Left ventricle myocardium inferior (tissue), 1 donor: ENCODE measurements around the gene PTPRT. TPM values are rescaled to one million over a fixed set of nuclear protein-coding genes. Genes with fewer than 3 reads are reported as not detected.

Source experiments
- DNase-seq: peaks from one replicate; pipeline ENCODE4 v3.0.0-alpha.2; 2020
- H3K27ac ChIP-seq: fragments of 200-600 bp; replicated peaks from 2 replicates; pipeline ENCODE4 v1.8.0; 2021
- H3K27me3 ChIP-seq: fragments of 200-600 bp; 2 replicates; pipeline ENCODE4 v1.8.0; 2021; ENCODE audit warnings: low read depth
- H3K36me3 ChIP-seq: fragments of 200-600 bp; 2 replicates; pipeline ENCODE4 v1.8.0; 2021
- H3K4me1 ChIP-seq: fragments of 200-600 bp; 2 replicates; pipeline ENCODE4 v1.8.0; 2021
- H3K4me3 ChIP-seq: fragments of 200-600 bp; 2 replicates; pipeline ENCODE4 v1.8.0; 2021; ENCODE audit warnings: mild to moderate bottlenecking, moderate library complexity
- H3K9me3 ChIP-seq: fragments of 200-600 bp; replicated peaks from 2 replicates; pipeline ENCODE4 v1.8.0; 2021
- CTCF ChIP-seq: fragments of 200-600 bp; IDR thresholded peaks from 2 replicates; pipeline ENCODE4 v1.8.0; 2021; ENCODE audit warnings: antibody characterized with exemption, mild to moderate bottlenecking, borderline replicate concordance
- intact Hi-C: fragments of 100-400 bp; cut with micrococcal nuclease; formaldehyde crosslinking; loops from one replicate; pipeline ENCODE4 v1.11.0; 2022
- total RNA-seq: library from RNA; stranded (reverse); fragmentation: NEBNext Ultra II Directional; extraction: Animal tissue kit (Norgen Biotek cat#: 25700); gene quantifications from one replicate; pipeline ENCODE4 v1.2.1, GENCODE V29; 2021
- donor health status: DM: no; HTN: yes; CAD: no; lungs with severe emphysema.

The PTPRT gene
- total RNA-seq, 1 donor from 2014 or later, result 0.08 TPM

- Histone ChIP-seq H3K27me3 (peaks cover 42% of the 10 kb centered on the region), H3K36me3 (no peaks in the 10 kb centered on the region), H3K4me3 (no peak overlapping the region), H3K27ac (no peak overlapping the region), H3K9me3 (no peaks in the 10 kb centered on the region), H3K4me1 (no peaks in the 10 kb centered on the region)
- no peak for TF ChIP-seq CTCF
- no peak for DNase-seq
- intact Hi-C loops, result no loop called here
Observed at GRCh38 chr20:42100137-42100704, 1089.5 kb downstream of the PTPRT start.

GRCh38 chr20:42099101-42099500, 1090.6 kb downstream of the PTPRT start:
- intact Hi-C loops, result no loop called here
- peaks cover 52% of the 10 kb centered on the region for H3K27me3 ChIP-seq
- H3K27ac ChIP-seq, result no peak overlapping the region
- H3K4me1 ChIP-seq, result no peaks in the 10 kb centered on the region
- no peak overlapping the region for H3K4me3 ChIP-seq
- TF ChIP-seq CTCF, result no peak
- no peaks in the 10 kb centered on the region for H3K9me3 ChIP-seq
- no peak for DNase-seq
- H3K36me3 ChIP-seq, result no peaks in the 10 kb centered on the region

GRCh38 chr20:42098418-42098817, 1091.3 kb downstream of the PTPRT start:
- no peak for TF ChIP-seq CTCF
- Histone ChIP-seq H3K4me1 (no peaks in the 10 kb centered on the region), H3K27ac (no peak overlapping the region), H3K4me3 (no peak overlapping the region), H3K27me3 (peaks cover 59% of the 10 kb centered on the region), H3K36me3 (no peaks in the 10 kb centered on the region), H3K9me3 (no peaks in the 10 kb centered on the region)
- intact Hi-C loops, result no loop called here
- DNase-seq, result no peak

- TF ChIP-seq CTCF, result no peak
- H3K4me3 ChIP-seq, result no peak overlapping the region
- intact Hi-C loops, result no loop called here
- H3K36me3 ChIP-seq, result no peaks in the 10 kb centered on the region
- peaks cover 57% of the 10 kb centered on the region for H3K27me3 ChIP-seq
- DNase-seq, result no peak
- no peak overlapping the region for H3K27ac ChIP-seq
- no peaks in the 10 kb centered on the region for H3K9me3 ChIP-seq
- H3K4me1 ChIP-seq, result no peaks in the 10 kb centered on the region
Observed at GRCh38 chr20:42097741-42098140, 1092.0 kb downstream of the PTPRT start.

- TF ChIP-seq CTCF, result no peak
- Histone ChIP-seq H3K4me3 (no peak overlapping the region), H3K9me3 (no peaks in the 10 kb centered on the region), H3K4me1 (no peaks in the 10 kb centered on the region), H3K27ac (no peak overlapping the region), H3K27me3 (peaks cover 73% of the 10 kb centered on the region), H3K36me3 (no peaks in the 10 kb centered on the region)
- intact Hi-C loops, result no loop called here
- DNase-seq, result no peak
Observed at GRCh38 chr20:42095221-42095620, 1094.5 kb downstream of the PTPRT start.
